GM12878 (cell line): ENCODE results near the gene FAM210A. TPM values are rescaled to one million over a fixed set of nuclear protein-coding genes. Genes with fewer than 3 reads are reported as not detected.

Source experiments
- ATAC-seq: fragments of 200-7000 bp; cut with Tn5 transposase; 3 replicates; pipeline ENCODE4 v1.9.1; 2020; ENCODE audit warnings: mild to moderate bottlenecking, moderate library complexity
- BruUV-seq: library from RNA; stranded (reverse); fragments of 400-500 nt; replicated peaks from 2 replicates; lab custom pipeline; 2021; lab: Mats Ljungman, UMichigan
- CTCF ChIA-PET: fragments of 300-600 bp; sonication (Branson Sonifier 250); formaldehyde crosslinking; extraction: SDS; loops from one replicate; lab custom pipeline; 2021; ENCODE audit warnings: inconsistent platforms; lab: Yijun Ruan, JAX
- POLR2A ChIA-PET: fragments of 350-600 bp; formaldehyde crosslinking; extraction: SDS; loops from one replicate; lab custom pipeline; 2021; ENCODE audit warnings: inconsistent platforms; lab: Charles Lee
- RAD21 ChIA-PET: fragments of 300-600 bp; sonication (Branson Sonifier 250); formaldehyde crosslinking; loops from one replicate; lab custom pipeline; 2023; ENCODE audit warnings: antibody characterized with exemption; ENCODE audit not compliant: unreplicated experiment; lab: Charles Lee
- SMC1A ChIA-PET: fragments of 300-600 bp; sonication (Branson Sonifier 250); formaldehyde crosslinking; loops from one replicate; lab custom pipeline; 2023; ENCODE audit not compliant: unreplicated experiment, uncharacterized antibody; lab: Charles Lee
- DNase-seq: peaks from one replicate; pipeline ENCODE4 v3.0.0-alpha.2; 2011; ENCODE audit warnings: low read depth, low spot score
- FAIRE-seq: peaks from 3 replicates; lab custom pipeline; 2011; peaks lifted over from hg19 to GRCh38; lab: Jason Lieb, UNC
- H2AFZ ChIP-seq: 2 replicates; pipeline ENCODE4 v1.6.0; 2011; ENCODE audit warnings: low read depth, low read length, control low read depth; ENCODE audit not compliant: control insufficient read depth
- H3K27ac ChIP-seq: 2 replicates; pipeline ENCODE4 v1.5.1; 2011; ENCODE audit warnings: control low read depth; ENCODE audit not compliant: control insufficient read depth, insufficient read depth
- H3K27me3 ChIP-seq, 2 experiments: replicated peaks in 1 of 2; 2 replicates each; pipeline versions ENCODE4 v1.6.0 to v1.6.1; 2011; ENCODE audit warnings: low read length in 1 of 2; ENCODE audit not compliant: control insufficient read depth in 2 of 2, insufficient read depth in 2 of 2
- H3K36me3 ChIP-seq, 2 experiments: 2 replicates each; pipeline ENCODE4 v1.5.1; 2011; ENCODE audit warnings: low read length in 1 of 2; ENCODE audit not compliant: control insufficient read depth in 2 of 2, insufficient read depth in 2 of 2
- H3K4me1 ChIP-seq: 2 replicates; pipeline ENCODE4 v1.6.1; 2011; ENCODE audit warnings: mild to moderate bottlenecking, low read length, moderate library complexity, mixed read lengths; ENCODE audit not compliant: control insufficient read depth, insufficient read depth
- H3K4me2 ChIP-seq: 2 replicates; pipeline ENCODE4 v1.6.0; 2011; ENCODE audit warnings: control low read depth; ENCODE audit not compliant: control insufficient read depth, insufficient read depth
- H3K4me3 ChIP-seq: fragments of 200-600 bp; sonication (generic); 2 replicates; pipeline ENCODE4 v1.5.1; 2016
- H3K79me2 ChIP-seq: 2 replicates; pipeline ENCODE4 v1.6.0; 2011; ENCODE audit warnings: low read length; ENCODE audit not compliant: control insufficient read depth, insufficient read depth
- H3K9ac ChIP-seq: 2 replicates; pipeline ENCODE4 v1.8.0; 2011; ENCODE audit warnings: low read length, control low read depth, mixed read lengths; ENCODE audit not compliant: control insufficient read depth, insufficient read depth
- H3K9me3 ChIP-seq: replicated peaks from 3 replicates; pipeline ENCODE4 v1.5.1; 2011; ENCODE audit warnings: mild to moderate bottlenecking, low read length; ENCODE audit not compliant: control insufficient read depth, insufficient read depth
- H4K20me1 ChIP-seq: 2 replicates; pipeline ENCODE4 v1.6.0; 2011; ENCODE audit not compliant: control insufficient read depth, insufficient read depth
- ASH2L ChIP-seq: fragments of 300-600, 200-600 bp; sonication (generic); IDR thresholded peaks from 2 replicates; pipeline ENCODE4 v1.6.1; 2017; ENCODE audit warnings: low read depth, mild to moderate bottlenecking, borderline replicate concordance
- PAX5 ChIP-seq: IDR thresholded peaks from 2 replicates; pipeline ENCODE4 v1.6.1; 2011; ENCODE audit warnings: low read depth, low read length, borderline replicate concordance
- POLR2A ChIP-seq: IDR thresholded peaks from 2 replicates; pipeline ENCODE4 v1.6.1; 2011; ENCODE audit warnings: low read depth, mild to moderate bottlenecking, low read length
- WGBS: methylation state at CpG from one replicate; pipeline ENCODE4 v1.1.6; 2016; ENCODE audit warnings: low lambda C conversion rate; ENCODE audit not compliant: insufficient replicate concordance, insufficient coverage; ENCODE audit errors: missing lambda C conversion rate; 5-methylcytosine and 5-hydroxymethylcytosine counted together
- in situ Hi-C: fragments of 300-500 bp; cut with MboI; formaldehyde crosslinking; loops from 9 replicates; pipeline ENCODE4 v1.14.3; 2018; ENCODE audit warnings: mixed read lengths
- intact Hi-C: fragments of 100-400 bp; cut with micrococcal nuclease; formaldehyde crosslinking; loops from one replicate; pipeline ENCODE4 v1.14.2; 2022; ENCODE audit not compliant: unreplicated experiment
- polyA plus RNA-seq, 11 experiments: library from polyadenylated mRNA; depleted of rRNA in 4 of 11; unstranded in 6 of 11; stranded (reverse) in 5 of 11; fragments of >200 nt; fragmentation: Nextera tagmentation in 4 of 11; fragmentation: Illumina TruSeq in 1 of 11; extraction: Ambion mirVana in 4 of 11; extraction: Trizol in 1 of 11; gene quantifications; 1 replicate in 1 of 11; 2 replicates in 10 of 11; pipeline versions ENCODE4 v1.2.1 to v1.2.3, GENCODE V29; 2011 to 2016; ENCODE audit warnings: inconsistent platforms in 2 of 11, missing spikeins in 2 of 11, low read depth in 1 of 11
- total RNA-seq, 4 experiments: library from RNA; depleted of rRNA in 3 of 4; stranded (reverse); fragments of >200 nt in 3 of 4; fragmentation: Illumina TruSeq in 1 of 4; extraction: Trizol in 1 of 4; gene quantifications; 2 replicates each; pipeline versions ENCODE4 v1.2.1 to v1.2.3, GENCODE V29; 2013 to 2021
- TF ChIP-seq, protein P1 (sequence below): IDR thresholded peaks from 2 replicates; pipeline ENCODE4 v1.6.1; 2012; ENCODE audit warnings: mild to moderate bottlenecking, low read depth, low read length
- TF ChIP-seq, protein P2 (sequence below): fragments of 450-650 bp; IDR thresholded peaks from 2 replicates; pipeline ENCODE4 v1.6.1; 2018; ENCODE audit warnings: borderline replicate concordance, mild to moderate bottlenecking; ENCODE audit not compliant: partially characterized antibody

The FAM210A gene
- total and polyA plus RNA-seq, 10 of the 15 experiments (the other 5 are each of a cell fraction or from before 2014, with no cell fraction given), result 10.3 to 56.3 (median 17.7) TPM

DNA sequence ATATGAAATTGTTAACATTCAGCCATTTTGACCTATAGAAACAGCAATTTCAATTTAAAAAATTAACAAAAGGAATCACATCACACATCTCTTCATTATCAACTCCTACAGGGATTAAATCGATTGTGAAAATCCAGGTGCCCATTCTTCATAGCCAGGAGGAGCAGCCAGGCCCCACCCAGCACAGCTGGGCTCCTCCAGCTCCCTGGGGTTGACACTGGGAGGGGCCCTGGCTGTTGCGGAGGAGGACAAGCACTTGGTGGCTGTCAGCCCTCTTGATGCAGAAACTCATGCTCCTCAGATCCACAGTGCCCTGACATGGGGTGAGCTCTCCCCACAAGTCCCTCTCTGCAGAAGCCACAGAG, 99.8 kb downstream of the FAM210A start:
- Histone ChIP-seq H3K27me3 (no peaks in the 10 kb centered on the region), H3K4me3 (no peak overlapping the region)
- DNase-seq, result no peak
- TF ChIP-seq ASH2L, result no peak
- TF ChIP-seq POLR2A, result no peak
- TF ChIP-seq, protein P1, sequence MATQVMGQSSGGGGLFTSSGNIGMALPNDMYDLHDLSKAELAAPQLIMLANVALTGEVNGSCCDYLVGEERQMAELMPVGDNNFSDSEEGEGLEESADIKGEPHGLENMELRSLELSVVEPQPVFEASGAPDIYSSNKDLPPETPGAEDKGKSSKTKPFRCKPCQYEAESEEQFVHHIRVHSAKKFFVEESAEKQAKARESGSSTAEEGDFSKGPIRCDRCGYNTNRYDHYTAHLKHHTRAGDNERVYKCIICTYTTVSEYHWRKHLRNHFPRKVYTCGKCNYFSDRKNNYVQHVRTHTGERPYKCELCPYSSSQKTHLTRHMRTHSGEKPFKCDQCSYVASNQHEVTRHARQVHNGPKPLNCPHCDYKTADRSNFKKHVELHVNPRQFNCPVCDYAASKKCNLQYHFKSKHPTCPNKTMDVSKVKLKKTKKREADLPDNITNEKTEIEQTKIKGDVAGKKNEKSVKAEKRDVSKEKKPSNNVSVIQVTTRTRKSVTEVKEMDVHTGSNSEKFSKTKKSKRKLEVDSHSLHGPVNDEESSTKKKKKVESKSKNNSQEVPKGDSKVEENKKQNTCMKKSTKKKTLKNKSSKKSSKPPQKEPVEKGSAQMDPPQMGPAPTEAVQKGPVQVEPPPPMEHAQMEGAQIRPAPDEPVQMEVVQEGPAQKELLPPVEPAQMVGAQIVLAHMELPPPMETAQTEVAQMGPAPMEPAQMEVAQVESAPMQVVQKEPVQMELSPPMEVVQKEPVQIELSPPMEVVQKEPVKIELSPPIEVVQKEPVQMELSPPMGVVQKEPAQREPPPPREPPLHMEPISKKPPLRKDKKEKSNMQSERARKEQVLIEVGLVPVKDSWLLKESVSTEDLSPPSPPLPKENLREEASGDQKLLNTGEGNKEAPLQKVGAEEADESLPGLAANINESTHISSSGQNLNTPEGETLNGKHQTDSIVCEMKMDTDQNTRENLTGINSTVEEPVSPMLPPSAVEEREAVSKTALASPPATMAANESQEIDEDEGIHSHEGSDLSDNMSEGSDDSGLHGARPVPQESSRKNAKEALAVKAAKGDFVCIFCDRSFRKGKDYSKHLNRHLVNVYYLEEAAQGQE, result no peak
- TF ChIP-seq, protein P2, sequence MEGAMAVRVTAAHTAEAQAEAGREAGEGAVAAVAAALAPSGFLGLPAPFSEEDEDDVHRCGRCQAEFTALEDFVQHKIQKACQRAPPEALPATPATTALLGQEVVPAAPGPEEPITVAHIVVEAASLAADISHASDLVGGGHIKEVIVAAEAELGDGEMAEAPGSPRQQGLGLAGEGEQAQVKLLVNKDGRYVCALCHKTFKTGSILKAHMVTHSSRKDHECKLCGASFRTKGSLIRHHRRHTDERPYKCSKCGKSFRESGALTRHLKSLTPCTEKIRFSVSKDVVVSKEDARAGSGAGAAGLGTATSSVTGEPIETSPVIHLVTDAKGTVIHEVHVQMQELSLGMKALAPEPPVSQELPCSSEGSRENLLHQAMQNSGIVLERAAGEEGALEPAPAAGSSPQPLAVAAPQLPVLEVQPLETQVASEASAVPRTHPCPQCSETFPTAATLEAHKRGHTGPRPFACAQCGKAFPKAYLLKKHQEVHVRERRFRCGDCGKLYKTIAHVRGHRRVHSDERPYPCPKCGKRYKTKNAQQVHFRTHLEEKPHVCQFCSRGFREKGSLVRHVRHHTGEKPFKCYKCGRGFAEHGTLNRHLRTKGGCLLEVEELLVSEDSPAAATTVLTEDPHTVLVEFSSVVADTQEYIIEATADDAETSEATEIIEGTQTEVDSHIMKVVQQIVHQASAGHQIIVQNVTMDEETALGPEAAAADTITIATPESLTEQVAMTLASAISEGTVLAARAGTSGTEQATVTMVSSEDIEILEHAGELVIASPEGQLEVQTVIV, result no peak
- no peak for TF ChIP-seq PAX5
- TF ChIP-seq, all 136 proteins: peak for 0
- Histone ChIP-seq H3K79me2 (no peaks in the 10 kb centered on the region), H3K9ac (no peak overlapping the region), H4K20me1 (no peaks in the 10 kb centered on the region), H3K4me1 (peaks cover 5% of the 10 kb centered on the region), H3K9me3 (no peaks in the 10 kb centered on the region), H3K36me3 (no peaks in the 10 kb centered on the region; a peak in 2 of 4 replicates), H3K4me2 (no peak overlapping the region), H3K27ac (no peak overlapping the region), H2AFZ (no peak overlapping the region)
- in situ Hi-C loops (loop anchor here (25.0 kb wide), 1 partner anchor 464 kb away; no protein-coding TSS in a partner anchor), intact Hi-C loops (no loop called here)
- WGBS, result 95% methylated on average over 2 of the region's 2 CpGs
- ChIA-PET SMC1A (interaction anchor here (1.1 to 6.9 kb wide), 4 partner anchors 11 to 67 kb away, joined by 3 to 241 read pairs (median 3); no protein-coding TSS in a partner anchor), POLR2A (no interaction called here), RAD21 (interaction anchor here (1.0 to 2.8 kb wide), 5 partner anchors 13 to 68 kb away, joined by 3 to 12 read pairs (median 5); no protein-coding TSS in a partner anchor), CTCF (interaction anchor here (1.1 to 11.8 kb wide), 2 partner anchors 59 to 67 kb away, joined by 5 to 337 read pairs; no protein-coding TSS in a partner anchor)
- no peak for FAIRE-seq
- no peak for ATAC-seq
- no TSS peak for BruUV-seq
